ENCODE results near the gene YES1. TPM values are rescaled to one million over a fixed set of nuclear protein-coding genes. Genes with fewer than 3 reads are reported as not detected.

YES1 gene
- total RNA-seq, 6 experiments from 2014 or later, result 30.6 to 57.8 (median 46.5) TPM

DNA sequence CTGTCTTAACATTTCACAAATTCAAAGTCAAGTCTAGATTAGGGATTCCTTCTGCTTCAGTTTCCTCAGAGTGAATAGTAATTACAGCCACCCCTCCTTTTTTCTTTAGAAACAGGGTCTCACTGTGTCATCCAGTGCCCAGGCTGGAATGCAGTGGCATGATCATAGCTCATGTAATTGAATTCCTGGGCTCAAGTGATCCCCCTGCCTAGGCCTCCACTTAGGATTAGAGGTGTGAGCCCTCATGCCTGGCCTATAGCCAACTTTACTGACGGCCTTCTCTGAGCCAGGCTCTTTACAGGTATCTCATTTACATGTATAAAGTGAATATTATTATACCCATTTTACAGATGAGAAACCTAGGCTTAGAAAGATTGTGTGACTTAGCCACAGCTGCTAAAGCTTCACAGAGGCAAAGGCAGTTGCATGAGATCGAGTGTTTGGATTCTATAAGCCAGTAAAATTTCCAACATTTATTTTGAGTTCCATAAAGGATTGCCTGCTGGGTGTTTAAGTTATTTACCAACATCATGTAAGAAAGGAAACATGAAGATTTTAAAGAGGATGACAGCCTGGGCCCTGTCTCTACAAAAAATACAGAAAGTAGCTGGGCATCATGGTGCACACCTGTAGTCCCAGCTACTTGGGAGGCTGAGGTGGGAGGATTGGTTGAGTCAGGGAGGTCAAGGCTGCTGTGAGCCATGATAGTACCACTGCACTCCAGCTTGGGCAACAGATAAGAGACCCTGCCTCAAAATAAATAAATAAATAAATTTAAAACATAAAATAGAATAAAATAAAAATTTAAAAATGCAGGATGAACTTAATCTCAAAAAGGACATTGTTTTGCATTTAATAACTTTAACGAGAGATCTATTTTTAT is 101.4 kb downstream of the YES1 start:
- peaks cover 21% of the 10 kb centered on the region for H3K36me3 Mint-ChIP-seq (ENCODE audit: low read depth)
- H3K4me3 Mint-ChIP-seq, result peak overlapping the region; percentile 88
- H3K4me1 Mint-ChIP-seq (ENCODE audit: low read depth), result peaks cover 43% of the 10 kb centered on the region
- H3K9me3 Mint-ChIP-seq, result no peaks in the 10 kb centered on the region
- TF ChIP-seq, protein P1, sequence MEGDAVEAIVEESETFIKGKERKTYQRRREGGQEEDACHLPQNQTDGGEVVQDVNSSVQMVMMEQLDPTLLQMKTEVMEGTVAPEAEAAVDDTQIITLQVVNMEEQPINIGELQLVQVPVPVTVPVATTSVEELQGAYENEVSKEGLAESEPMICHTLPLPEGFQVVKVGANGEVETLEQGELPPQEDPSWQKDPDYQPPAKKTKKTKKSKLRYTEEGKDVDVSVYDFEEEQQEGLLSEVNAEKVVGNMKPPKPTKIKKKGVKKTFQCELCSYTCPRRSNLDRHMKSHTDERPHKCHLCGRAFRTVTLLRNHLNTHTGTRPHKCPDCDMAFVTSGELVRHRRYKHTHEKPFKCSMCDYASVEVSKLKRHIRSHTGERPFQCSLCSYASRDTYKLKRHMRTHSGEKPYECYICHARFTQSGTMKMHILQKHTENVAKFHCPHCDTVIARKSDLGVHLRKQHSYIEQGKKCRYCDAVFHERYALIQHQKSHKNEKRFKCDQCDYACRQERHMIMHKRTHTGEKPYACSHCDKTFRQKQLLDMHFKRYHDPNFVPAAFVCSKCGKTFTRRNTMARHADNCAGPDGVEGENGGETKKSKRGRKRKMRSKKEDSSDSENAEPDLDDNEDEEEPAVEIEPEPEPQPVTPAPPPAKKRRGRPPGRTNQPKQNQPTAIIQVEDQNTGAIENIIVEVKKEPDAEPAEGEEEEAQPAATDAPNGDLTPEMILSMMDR (IDR thresholded peaks at IDR 0.05), result no peak
- H3K27me3 Mint-ChIP-seq (ENCODE audit: insufficient read depth), result no peaks in the 10 kb centered on the region; the same call in 1 of the 2 replicates
- H3K27ac Mint-ChIP-seq, result peak overlapping the region; percentile 76; the same call in 1 of the 2 replicates
- DNase-seq, result no peak

DNA sequence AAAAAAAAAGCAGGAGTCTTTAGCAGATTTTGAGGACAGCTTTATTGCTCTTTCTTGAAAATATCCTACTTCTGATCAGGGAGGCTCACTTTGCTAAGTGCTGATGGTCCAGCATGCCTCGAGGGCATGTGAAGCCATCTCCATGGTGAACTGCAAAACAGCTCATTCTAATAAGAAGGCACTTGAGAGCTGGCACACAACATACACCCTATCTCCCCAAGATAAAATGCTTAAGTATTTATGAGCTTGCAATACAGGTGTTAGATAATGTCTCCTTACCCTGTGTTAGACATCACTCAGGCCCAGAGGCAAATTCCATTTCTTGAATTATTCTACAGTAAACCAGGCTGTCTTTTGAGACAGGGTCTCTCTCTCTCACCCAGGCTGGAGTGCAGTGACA is 102.3 kb downstream of the YES1 start:
- peak; percentile 8 for DNase-seq
- peaks cover 34% of the 10 kb centered on the region for H3K4me1 Mint-ChIP-seq (ENCODE audit: low read depth)
- H3K36me3 Mint-ChIP-seq (ENCODE audit: low read depth), result peaks cover 30% of the 10 kb centered on the region
- TF ChIP-seq, protein P1 (IDR thresholded peaks at IDR 0.05), result no peak
- H3K27ac Mint-ChIP-seq, result no peak overlapping the region
- H3K9me3 Mint-ChIP-seq, result no peaks in the 10 kb centered on the region
- H3K4me3 Mint-ChIP-seq, result no peak overlapping the region
- no peaks in the 10 kb centered on the region; the same call in 1 of the 2 replicates for H3K27me3 Mint-ChIP-seq (ENCODE audit: insufficient read depth)

DNA sequence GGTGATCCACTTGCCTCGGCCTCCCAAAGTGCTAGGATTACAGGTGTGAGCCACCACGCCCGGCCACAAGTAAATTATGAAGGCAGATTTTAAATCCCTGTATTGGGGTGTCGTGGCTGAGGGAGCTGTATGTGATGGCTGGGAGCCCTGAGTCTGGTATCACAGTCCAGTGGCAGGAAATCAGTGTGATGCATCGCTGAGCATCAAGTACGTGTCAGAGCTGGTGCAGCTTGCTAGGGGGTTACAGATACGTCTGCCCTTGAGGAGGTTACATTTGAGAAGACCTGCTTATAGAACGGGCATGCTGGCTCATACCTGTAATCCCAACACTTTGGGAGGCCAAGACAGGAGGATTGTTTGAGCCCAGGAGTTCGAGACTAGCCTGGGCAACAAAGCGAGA is 103.9 kb downstream of the YES1 start:
- H3K27ac Mint-ChIP-seq, result no peak overlapping the region
- H3K27me3 Mint-ChIP-seq (ENCODE audit: insufficient read depth), result no peaks in the 10 kb centered on the region; the same call in 1 of the 2 replicates
- no peak for DNase-seq
- H3K4me1 Mint-ChIP-seq (ENCODE audit: low read depth), result peaks cover 40% of the 10 kb centered on the region
- peaks cover 31% of the 10 kb centered on the region for H3K36me3 Mint-ChIP-seq (ENCODE audit: low read depth)
- H3K9me3 Mint-ChIP-seq, result no peaks in the 10 kb centered on the region
- TF ChIP-seq, protein P1 (IDR thresholded peaks at IDR 0.05), result no peak
- no peak overlapping the region for H3K4me3 Mint-ChIP-seq

DNA sequence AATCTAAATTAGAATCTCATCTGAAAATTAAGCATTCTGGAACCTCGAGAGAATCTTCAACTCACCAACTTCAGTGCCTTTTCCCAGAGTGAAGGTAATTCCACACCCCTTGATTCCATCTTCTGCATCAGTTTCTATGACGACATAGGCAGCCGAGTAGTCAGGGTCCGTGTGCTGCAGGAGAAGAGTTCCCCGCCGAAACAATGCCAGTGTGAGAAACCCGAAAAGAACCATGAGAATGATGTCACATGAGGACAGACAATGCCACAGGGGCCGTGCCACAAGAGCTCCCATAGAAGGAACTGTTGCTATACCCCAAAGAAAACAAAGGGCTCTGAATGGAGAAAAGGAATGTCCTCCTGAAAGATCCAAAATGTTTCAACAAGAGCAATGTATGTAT is 105.6 kb downstream of the YES1 start:
- DNase-seq, result no peak
- no peak overlapping the region for H3K27ac Mint-ChIP-seq
- H3K4me1 Mint-ChIP-seq (ENCODE audit: low read depth), result peaks cover 44% of the 10 kb centered on the region
- H3K27me3 Mint-ChIP-seq (ENCODE audit: insufficient read depth), result no peaks in the 10 kb centered on the region; the same call in 1 of the 2 replicates
- TF ChIP-seq, protein P1 (IDR thresholded peaks at IDR 0.05), result no peak
- H3K36me3 Mint-ChIP-seq (ENCODE audit: low read depth), result peaks cover 31% of the 10 kb centered on the region
- no peaks in the 10 kb centered on the region for H3K9me3 Mint-ChIP-seq
- H3K4me3 Mint-ChIP-seq, result no peak overlapping the region

DNA sequence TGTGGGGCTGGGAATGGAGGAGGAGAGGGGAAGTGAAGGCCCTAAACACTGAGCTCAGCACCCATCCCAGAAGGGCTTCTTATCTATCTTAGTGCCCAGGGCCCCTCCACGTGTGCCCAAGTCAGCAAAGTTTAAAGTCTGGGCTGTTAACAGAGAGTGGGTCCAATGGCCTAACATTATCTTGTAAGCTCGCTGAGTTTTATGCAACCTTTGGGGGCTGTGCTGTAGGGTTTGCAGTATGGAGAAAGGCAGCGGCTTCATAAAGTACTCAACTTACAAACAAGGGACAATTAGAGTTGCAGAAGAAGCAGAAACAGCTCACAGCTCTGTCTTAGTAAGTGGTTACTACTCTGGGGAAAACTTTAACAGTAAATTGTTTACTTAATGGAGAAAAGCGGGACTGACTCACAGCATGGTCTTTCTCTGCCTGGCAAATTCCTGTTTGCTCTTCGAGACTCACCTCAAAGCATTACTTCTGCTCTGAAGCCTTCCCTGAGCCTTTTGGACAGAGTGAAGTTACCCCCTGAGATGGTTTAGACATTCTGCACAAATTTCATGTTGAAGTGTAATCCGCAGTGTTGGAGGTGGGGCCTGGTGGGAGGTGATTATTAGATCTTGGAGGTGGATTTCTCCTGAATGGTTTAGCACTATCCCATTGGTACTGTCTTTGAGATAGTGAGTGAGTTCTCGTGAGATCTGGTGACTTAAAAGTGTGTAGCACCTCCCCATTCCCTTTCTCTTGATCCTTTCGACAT is 108.7 kb downstream of the YES1 start:
- TF ChIP-seq, protein P1 (IDR thresholded peaks at IDR 0.05), result no peak
- H3K27me3 Mint-ChIP-seq (ENCODE audit: insufficient read depth), result no peaks in the 10 kb centered on the region
- H3K4me3 Mint-ChIP-seq, result peak overlapping the region; percentile 66
- DNase-seq, result peak; percentile 74
- H3K4me1 Mint-ChIP-seq (ENCODE audit: low read depth), result peaks cover 21% of the 10 kb centered on the region
- no peaks in the 10 kb centered on the region for H3K9me3 Mint-ChIP-seq
- peak overlapping the region; percentile 93 for H3K27ac Mint-ChIP-seq
- H3K36me3 Mint-ChIP-seq (ENCODE audit: low read depth), result peaks cover 22% of the 10 kb centered on the region
